PFSK-1 (cell line): ENCODE measurements around the gene VAT1L.

Source experiments
- POLR2AphosphoS5 ChIP-seq: IDR thresholded peaks from 2 replicates; pipeline ENCODE4 v1.6.1; 2012; ENCODE audit warnings: low read depth, mild to moderate bottlenecking, control low read depth, low read length, moderate library complexity
- REST ChIP-seq, 2 experiments: IDR thresholded peaks; 2 replicates each; pipeline versions ENCODE4 v1.6.1 to v1.8.0; 2011 to 2012; ENCODE audit warnings: low read depth in 2 of 2, low read length in 2 of 2, control low read depth in 1 of 2, inconsistent platforms in 1 of 2, mild to moderate bottlenecking in 1 of 2, moderate library complexity in 1 of 2; ENCODE audit not compliant: insufficient read depth in 1 of 2

GRCh38 chr16:77858060-77858459 is 69.7 kb downstream of the VAT1L start:
- TF ChIP-seq POLR2AphosphoS5 (no peak), REST (IDR thresholded peaks at IDR 0.05; ENCODE audit: insufficient read depth in 1 of 2, low read depth in 2 of 2, low read length in 2 of 2) (no peak)
